Loucy (cell line): Measurements from ENCODE around the gene TESMIN.

Experiments
- H2AFZ ChIP-seq: fragments of 200-600 bp; sonication (generic); 2 replicates; pipeline ENCODE4 v1.6.0; 2016; ENCODE audit warnings: antibody characterized with exemption, mild to moderate bottlenecking, low read length, moderate library complexity
- H3F3A ChIP-seq: fragments of 200-600 bp; 2 replicates; pipeline ENCODE4 v1.6.0; 2016; ENCODE audit warnings: antibody characterized with exemption, low read depth, mild to moderate bottlenecking
- H3K27me3 ChIP-seq: fragments of 200-600 bp; sonication (generic); 2 replicates; pipeline ENCODE4 v1.6.1; 2014; ENCODE audit warnings: low read length, mild to moderate bottlenecking; ENCODE audit not compliant: insufficient read depth, poor library complexity, severe bottlenecking
- H3K36me3 ChIP-seq: fragments of 200-600 bp; sonication (generic); 2 replicates; pipeline ENCODE4 v1.6.1; 2016; ENCODE audit warnings: low read length; ENCODE audit not compliant: insufficient read depth
- H3K4me1 ChIP-seq: fragments of 200-600 bp; sonication (generic); 2 replicates; pipeline ENCODE4 v1.5.1; 2014; ENCODE audit warnings: low read length, mild to moderate bottlenecking; ENCODE audit not compliant: insufficient read depth, poor library complexity, severe bottlenecking
- H3K4me2 ChIP-seq: fragments of 200-600 bp; sonication (generic); 2 replicates; pipeline ENCODE4 v1.6.0; 2014; ENCODE audit warnings: antibody characterized with exemption, low read length, low read depth, mild to moderate bottlenecking; ENCODE audit not compliant: poor library complexity, severe bottlenecking
- H3K4me3 ChIP-seq: fragments of 200-600 bp; sonication (generic); 2 replicates; pipeline ENCODE4 v1.5.1; 2014; ENCODE audit warnings: low read length, mild to moderate bottlenecking, mixed read lengths; ENCODE audit not compliant: poor library complexity, severe bottlenecking
- H3K79me2 ChIP-seq: fragments of 200-600 bp; sonication (generic); 2 replicates; pipeline ENCODE4 v1.6.1; 2014; ENCODE audit warnings: low read length; ENCODE audit not compliant: insufficient read depth
- H3K9ac ChIP-seq: fragments of 200-600 bp; sonication (generic); 2 replicates; pipeline ENCODE4 v1.6.0; 2014; ENCODE audit warnings: mild to moderate bottlenecking, low read depth, low read length, moderate library complexity; ENCODE audit not compliant: poor library complexity, severe bottlenecking
- H3K9me2 ChIP-seq: fragments of 200-600 bp; sonication (generic); replicated peaks from 2 replicates; pipeline ENCODE4 v1.6.1; 2016; ENCODE audit warnings: low read depth, low read length, mixed read lengths
- H3K9me3 ChIP-seq: fragments of 200-600 bp; sonication (generic); 2 replicates; pipeline ENCODE4 v1.6.1; 2014; ENCODE audit warnings: mild to moderate bottlenecking, antibody characterized with exemption, low read length, low read depth; ENCODE audit not compliant: insufficient read depth
- H4K20me1 ChIP-seq: fragments of 200-600 bp; sonication (generic); 2 replicates; pipeline ENCODE4 v1.6.0; 2014; ENCODE audit warnings: antibody characterized with exemption, low read length, mild to moderate bottlenecking; ENCODE audit not compliant: insufficient read depth, poor library complexity, severe bottlenecking
- EZH2phosphoT487 ChIP-seq: fragments of 200-600 bp; IDR thresholded peaks from 2 replicates; pipeline ENCODE4 v1.6.1; 2018; ENCODE audit warnings: antibody characterized with exemption, mild to moderate bottlenecking, moderate library complexity, borderline replicate concordance
- TF ChIP-seq, protein P1 (sequence below): fragments of 200-600 bp; sonication (generic); conservative IDR thresholded peaks from 2 replicates; pipeline ENCODE4 v1.5.1; 2014; ENCODE audit warnings: mild to moderate bottlenecking, antibody characterized with exemption, low read length

TESMIN gene

DNA sequence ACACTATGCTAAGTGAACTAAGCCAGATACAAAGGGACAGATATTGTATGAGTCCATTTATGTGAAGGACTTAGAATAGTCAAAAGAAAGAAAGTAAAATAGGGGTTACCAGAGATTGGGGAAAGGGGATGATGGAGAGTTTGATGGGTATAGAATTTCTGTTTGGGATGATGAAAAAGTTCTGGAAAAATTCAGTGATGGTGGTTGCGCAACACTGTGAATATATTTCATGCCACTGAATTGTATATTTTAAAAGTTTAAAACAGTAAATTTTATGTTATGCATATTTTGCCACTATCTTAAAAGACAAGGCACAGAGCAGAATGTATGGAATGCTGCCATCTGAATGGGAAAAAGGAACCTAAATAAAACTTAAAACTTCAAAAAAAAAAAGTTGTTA, 29.2 kb downstream of the TESMIN start:
- Histone ChIP-seq H3K4me1 (no peaks in the 10 kb centered on the region), H3K4me2 (no peak overlapping the region), H3K9ac (no peak overlapping the region), H3K36me3 (no peaks in the 10 kb centered on the region), H3K79me2 (no peaks in the 10 kb centered on the region), H3K9me3 (no peaks in the 10 kb centered on the region), H3K9me2 (no peaks in the 10 kb centered on the region), H3F3A (no peaks in the 10 kb centered on the region), H3K27me3 (no peaks in the 10 kb centered on the region), H2AFZ (no peak overlapping the region), H3K4me3 (no peak overlapping the region), H4K20me1 (no peaks in the 10 kb centered on the region)
- TF ChIP-seq, protein P1, sequence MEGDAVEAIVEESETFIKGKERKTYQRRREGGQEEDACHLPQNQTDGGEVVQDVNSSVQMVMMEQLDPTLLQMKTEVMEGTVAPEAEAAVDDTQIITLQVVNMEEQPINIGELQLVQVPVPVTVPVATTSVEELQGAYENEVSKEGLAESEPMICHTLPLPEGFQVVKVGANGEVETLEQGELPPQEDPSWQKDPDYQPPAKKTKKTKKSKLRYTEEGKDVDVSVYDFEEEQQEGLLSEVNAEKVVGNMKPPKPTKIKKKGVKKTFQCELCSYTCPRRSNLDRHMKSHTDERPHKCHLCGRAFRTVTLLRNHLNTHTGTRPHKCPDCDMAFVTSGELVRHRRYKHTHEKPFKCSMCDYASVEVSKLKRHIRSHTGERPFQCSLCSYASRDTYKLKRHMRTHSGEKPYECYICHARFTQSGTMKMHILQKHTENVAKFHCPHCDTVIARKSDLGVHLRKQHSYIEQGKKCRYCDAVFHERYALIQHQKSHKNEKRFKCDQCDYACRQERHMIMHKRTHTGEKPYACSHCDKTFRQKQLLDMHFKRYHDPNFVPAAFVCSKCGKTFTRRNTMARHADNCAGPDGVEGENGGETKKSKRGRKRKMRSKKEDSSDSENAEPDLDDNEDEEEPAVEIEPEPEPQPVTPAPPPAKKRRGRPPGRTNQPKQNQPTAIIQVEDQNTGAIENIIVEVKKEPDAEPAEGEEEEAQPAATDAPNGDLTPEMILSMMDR, result no peak
- TF ChIP-seq EZH2phosphoT487, result no peak

DNA sequence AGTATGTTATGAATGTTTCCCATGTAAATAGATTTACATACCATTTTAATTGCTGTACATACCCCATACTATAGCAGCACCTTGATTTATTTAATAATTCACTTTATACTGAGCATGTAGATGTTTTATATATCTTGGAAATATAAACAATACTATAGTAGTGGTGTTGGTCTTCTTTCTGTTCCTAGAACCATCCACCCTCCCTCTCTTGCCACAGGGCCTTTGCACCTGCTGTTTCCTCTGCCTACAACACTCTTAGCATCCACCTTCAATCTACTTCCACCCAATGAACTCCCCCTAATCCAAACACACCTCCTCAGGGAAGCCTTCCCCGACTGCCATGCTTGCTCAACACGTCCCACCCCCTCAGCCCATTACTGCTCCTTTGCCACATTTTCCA, 30.2 kb downstream of the TESMIN start:
- H3K9me2 ChIP-seq, result no peaks in the 10 kb centered on the region
- H3K4me3 ChIP-seq, result no peak overlapping the region
- no peaks in the 10 kb centered on the region for H4K20me1 ChIP-seq
- H3K27me3 ChIP-seq, result no peaks in the 10 kb centered on the region
- H3K4me2 ChIP-seq, result no peak overlapping the region
- H3K4me1 ChIP-seq, result no peaks in the 10 kb centered on the region
- no peaks in the 10 kb centered on the region for H3K79me2 ChIP-seq
- H3K36me3 ChIP-seq, result no peaks in the 10 kb centered on the region
- H3K9me3 ChIP-seq, result no peaks in the 10 kb centered on the region
- H3K9ac ChIP-seq, result no peak overlapping the region
- no peak overlapping the region for H2AFZ ChIP-seq
- TF ChIP-seq, protein P1, result no peak
- no peak for TF ChIP-seq EZH2phosphoT487
- no peaks in the 10 kb centered on the region for H3F3A ChIP-seq

DNA sequence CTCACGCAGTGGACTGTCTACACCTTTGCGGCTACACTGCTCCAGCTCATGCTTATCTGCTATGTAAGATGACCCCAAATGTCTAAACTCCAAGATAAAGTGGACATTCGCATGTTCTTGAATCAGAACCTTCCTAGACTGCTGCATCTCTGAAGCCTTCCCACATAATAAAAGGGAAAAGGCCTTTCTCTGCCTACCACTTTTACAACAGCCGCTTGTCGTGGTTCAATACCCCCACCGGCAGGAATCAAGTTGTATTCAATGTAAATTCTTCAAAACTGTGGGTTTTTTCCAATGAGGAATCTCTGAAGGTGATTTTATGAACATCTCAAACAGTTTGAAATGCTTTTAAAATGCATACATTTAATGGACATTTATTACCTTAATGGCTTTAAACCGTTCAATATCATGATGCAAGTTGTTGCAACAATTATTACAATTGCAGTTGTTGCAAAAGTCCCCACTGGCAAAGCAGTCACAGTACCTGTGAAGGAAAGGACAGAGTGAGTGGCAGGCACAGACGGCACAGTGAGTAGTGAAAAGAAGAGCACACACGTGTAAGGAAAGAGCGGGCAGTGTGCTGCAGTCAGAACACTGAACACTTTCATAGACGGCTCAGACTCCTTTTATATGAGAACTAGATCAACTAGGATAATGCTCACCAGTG, 35.7 kb downstream of the TESMIN start:
- no peaks in the 10 kb centered on the region for H3K4me1 ChIP-seq
- no peak overlapping the region for H3K4me3 ChIP-seq
- no peaks in the 10 kb centered on the region for H3K27me3 ChIP-seq
- no peak overlapping the region for H3K9ac ChIP-seq
- TF ChIP-seq EZH2phosphoT487, result no peak
- TF ChIP-seq, protein P1, result no peak
- H3K36me3 ChIP-seq, result no peaks in the 10 kb centered on the region
- no peak overlapping the region for H2AFZ ChIP-seq
- H3K9me2 ChIP-seq, result no peaks in the 10 kb centered on the region
- no peaks in the 10 kb centered on the region for H3F3A ChIP-seq
- H3K4me2 ChIP-seq, result no peak overlapping the region
- H4K20me1 ChIP-seq, result no peaks in the 10 kb centered on the region
- no peaks in the 10 kb centered on the region for H3K9me3 ChIP-seq
- no peaks in the 10 kb centered on the region for H3K79me2 ChIP-seq
